ENCODE results near the gene SLC22A23. TPM values are rescaled to one million over a fixed set of nuclear protein-coding genes. Genes with fewer than 3 reads are reported as not detected.
A peak's percentile ranks its signal among the peaks of the same experiment; 100 is the strongest.
"Not testable (repeated sequence)": the region's sequence is repeated elsewhere in the genome, so short reads cannot be mapped to it uniquely, and the experiment has no call there.

SLC22A23 gene
- total RNA-seq, 1 donor from 2014 or later, result 0.95 TPM

GRCh38 chr6:3389390-3390167, 67.3 kb downstream of the SLC22A23 start:
- no peak for DNase-seq
- TF ChIP-seq CTCF (IDR thresholded peaks at IDR 0.05), result no peak
- Mint-ChIP-seq H3K27me3 (peaks cover 5% of the 10 kb centered on the region), H3K9me3 (no peaks in the 10 kb centered on the region), H3K4me3 (no peak overlapping the region), H3K27ac (no peak overlapping the region), H3K36me3 (ENCODE audit: low read depth) (no peaks in the 10 kb centered on the region), H3K4me1 (peaks cover 35% of the 10 kb centered on the region)
- no peak for ATAC-seq (ENCODE audit: low read depth)
- POLR2A ChIA-PET, result interaction anchor here (1.3 kb wide), 1 partner anchor 33 kb away, joined by 3 read pairs; no protein-coding TSS in a partner anchor
- CTCF ChIA-PET, result no interaction called here
- intact Hi-C loops (cut with micrococcal nuclease), result loop anchor here (2.0 kb wide), 1 partner anchor 33 kb away; no protein-coding TSS in a partner anchor

- POLR2A ChIA-PET, result interaction anchor here (1.3 kb wide), 1 partner anchor 32 kb away, joined by 3 read pairs; no protein-coding TSS in a partner anchor
- ATAC-seq (ENCODE audit: low read depth), result peak; percentile 88
- no peak for TF ChIP-seq CTCF (IDR thresholded peaks at IDR 0.05)
- Mint-ChIP-seq H3K4me1 (peaks cover 36% of the 10 kb centered on the region), H3K4me3 (no peak overlapping the region), H3K36me3 (ENCODE audit: low read depth) (no peaks in the 10 kb centered on the region), H3K27ac (peak overlapping the region; percentile 31), H3K9me3 (no peaks in the 10 kb centered on the region), H3K27me3 (peaks cover 5% of the 10 kb centered on the region)
- CTCF ChIA-PET, result no interaction called here
- peak; percentile 44 for DNase-seq
- intact Hi-C loops (cut with micrococcal nuclease), result loop anchor here (2.0 kb wide), 1 partner anchor 32 kb away; no protein-coding TSS in a partner anchor
These were observed 68.1 kb downstream of the SLC22A23 start for GRCh38 chr6:3388786-3389185.

GRCh38 chr6:3386374-3386857, 70.4 kb downstream of the SLC22A23 start:
- H3K9me3 Mint-ChIP-seq, result no peaks in the 10 kb centered on the region
- H3K4me1 Mint-ChIP-seq, result peaks cover 39% of the 10 kb centered on the region
- ATAC-seq (ENCODE audit: low read depth) (no peak), DNase-seq (no peak)
- ChIA-PET POLR2A (no interaction called here), CTCF (no interaction called here)
- H3K36me3 Mint-ChIP-seq (ENCODE audit: low read depth), result no peaks in the 10 kb centered on the region
- no peak overlapping the region for H3K4me3 Mint-ChIP-seq
- intact Hi-C loops (cut with micrococcal nuclease), result no loop called here
- H3K27ac Mint-ChIP-seq, result no peak overlapping the region
- TF ChIP-seq CTCF (IDR thresholded peaks at IDR 0.05), result no peak
- peaks cover 10% of the 10 kb centered on the region for H3K27me3 Mint-ChIP-seq

- Mint-ChIP-seq H3K36me3 (ENCODE audit: low read depth) (no peaks in the 10 kb centered on the region), H3K4me1 (peaks cover 39% of the 10 kb centered on the region)
- POLR2A ChIA-PET, result no interaction called here
These were observed 71.1 kb downstream of the SLC22A23 start for GRCh38 chr6:3385660-3386151.

GRCh38 chr6:3385181-3385580, 71.7 kb downstream of the SLC22A23 start:
- H3K27me3 Mint-ChIP-seq, result peaks cover 10% of the 10 kb centered on the region
- H3K9me3 Mint-ChIP-seq; DNase-seq; ATAC-seq (ENCODE audit: low read depth); H3K27ac Mint-ChIP-seq; POLR2A ChIA-PET; intact Hi-C loops (cut with micrococcal nuclease); H3K36me3 Mint-ChIP-seq (ENCODE audit: low read depth); CTCF ChIA-PET; H3K4me3 Mint-ChIP-seq: not testable (repeated sequence)
- peaks cover 39% of the 10 kb centered on the region for H3K4me1 Mint-ChIP-seq

More at GRCh38 chr6:3385660-3386151, 71.1 kb downstream of the SLC22A23 start:
- Mint-ChIP-seq H3K4me3 (no peak overlapping the region), H3K27me3 (peaks cover 10% of the 10 kb centered on the region), H3K27ac (no peak overlapping the region), H3K9me3 (no peaks in the 10 kb centered on the region)
- no peak for TF ChIP-seq CTCF (IDR thresholded peaks at IDR 0.05)
- no peak for ATAC-seq (ENCODE audit: low read depth)
- no peak for DNase-seq
- intact Hi-C loops (cut with micrococcal nuclease), result no loop called here
- CTCF ChIA-PET, result no interaction called here

Data from activated B cell treated with CpG ODN at 0.5 μM for 24 hours (primary cell).